Measurements from ENCODE around the gene HJV. TPM values are rescaled to one million over a fixed set of nuclear protein-coding genes. Genes with fewer than 3 reads are reported as not detected.
A peak's percentile ranks its signal among the peaks of the same experiment; 100 is the strongest.

HJV gene
- total and polyA plus RNA-seq, 2 of the 13 experiments (the other 11 are each of a cell fraction or from before 2014, with no cell fraction given), result 0.18 TPM; not detected in 1

GRCh38 chr1:145996433-145997015, 25.0 kb downstream of the HJV start, which contains the start of gene TXNIP (continued):
- no peak; the same call in 1 of the 2 replicates for TF ChIP-seq ZNF547 (CRISPR knock-in tag; IDR thresholded peaks at IDR 0.05)
- TF ChIP-seq HNRNPL (IDR thresholded peaks at IDR 0.05; ENCODE audit: low read depth, low read length), result no peak
- TF ChIP-seq ZNF460 (CRISPR knock-in tag; IDR thresholded peaks at IDR 0.05; ENCODE audit: borderline replicate concordance), result no peak; the same call in 1 of the 2 replicates
- TF ChIP-seq ZNF276 (CRISPR knock-in tag; IDR thresholded peaks at IDR 0.05; ENCODE audit: low read depth), result peak; percentile 69; the same call in 1 of the 2 replicates
- peak; percentile 54 for TF ChIP-seq TBL1XR1 (IDR thresholded peaks at IDR 0.05; ENCODE audit: borderline replicate concordance, low read length, partially characterized antibody)
- TF ChIP-seq U2AF2 (IDR thresholded peaks at IDR 0.05; ENCODE audit: low read depth, low read length), result no peak
- peak; percentile 70 for TF ChIP-seq AGO1 (IDR thresholded peaks at IDR 0.05; ENCODE audit: low read depth, low read length, poor library complexity, severe bottlenecking)
- TF ChIP-seq RFX5 (IDR thresholded peaks at IDR 0.05; ENCODE audit: low read depth, low read length), result no peak
- peak; percentile 26; the same call in 1 of the 2 replicates for TF ChIP-seq HHEX (CRISPR knock-in tag; IDR thresholded peaks at IDR 0.05)
- no peak for TF ChIP-seq SP1 (IDR thresholded peaks at IDR 0.05)
- peak; percentile 43; the same call in 1 of the 2 replicates for TF ChIP-seq SP1 (CRISPR knock-in tag; IDR thresholded peaks at IDR 0.05)
- no peak; the same call in 1 of the 2 replicates for TF ChIP-seq JUND (CRISPR knock-in tag; IDR thresholded peaks at IDR 0.05)
- peak; percentile 96 for TF ChIP-seq FOXA3 (CRISPR knock-in tag; IDR thresholded peaks at IDR 0.05)
- TF ChIP-seq MAFF (IDR thresholded peaks at IDR 0.05; ENCODE audit: low read depth, low read length), result 0 out of 2 replicates have a peak, but pooled peaks have one; percentile 17
- TF ChIP-seq MZF1 (CRISPR knock-in tag; IDR thresholded peaks at IDR 0.05; ENCODE audit: borderline replicate concordance), result no peak; the same call in 1 of the 2 replicates
- peak; percentile 20; the same call in 1 of the 2 replicates for TF ChIP-seq UBTF (CRISPR knock-in tag; IDR thresholded peaks at IDR 0.05)
- TF ChIP-seq ZGPAT (CRISPR knock-in tag; IDR thresholded peaks at IDR 0.05), result peak; percentile 97
- no peak for TF ChIP-seq SRSF4 (IDR thresholded peaks at IDR 0.05; ENCODE audit: low read depth, low read length, poor library complexity, severe bottlenecking)
- no peak for TF ChIP-seq ZNF432 (CRISPR knock-in tag; IDR thresholded peaks at IDR 0.05; ENCODE audit: borderline replicate concordance)
- TF ChIP-seq EZH2 (conservative IDR thresholded peaks at IDR 0.05; ENCODE audit: low read depth, low read length), result no peak
- TF ChIP-seq ZNF331 (CRISPR knock-in tag; IDR thresholded peaks at IDR 0.05), result peak; percentile 89
- no peak for TF ChIP-seq ZEB1 (IDR thresholded peaks at IDR 0.05; ENCODE audit: insufficient replicate concordance, low read depth)
- TF ChIP-seq ZBTB34 (CRISPR knock-in tag; IDR thresholded peaks at IDR 0.05), result 0 out of 2 replicates have a peak, but pooled peaks have one; percentile 26
- peak; percentile 60; the same call in 1 of the 2 replicates for TF ChIP-seq KMT2B (CRISPR knock-in tag; IDR thresholded peaks at IDR 0.05)
